ENCODE measurements around the gene TMEM247.

DNA sequence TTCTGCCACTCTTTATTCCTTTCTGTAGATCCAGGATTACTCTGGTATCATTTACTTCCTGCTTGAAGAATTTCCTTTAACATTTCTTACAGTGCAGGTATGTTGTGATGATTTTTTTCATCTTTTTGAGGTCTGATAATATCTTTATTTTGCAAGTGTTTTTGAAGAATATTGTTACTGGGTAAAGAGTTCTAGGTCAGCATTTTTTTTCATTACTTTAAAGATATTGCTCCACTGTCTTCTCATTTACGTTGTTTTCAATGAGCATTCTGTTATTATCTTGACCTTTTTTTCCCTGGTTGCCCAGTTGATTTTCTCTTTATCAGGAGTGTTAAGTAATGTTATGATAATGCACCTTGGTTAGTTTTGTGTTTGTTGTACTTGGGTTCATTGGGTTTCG lies 31.7 kb upstream of the TMEM247 start:
- TF ChIP-seq POLR2A (IDR thresholded peaks at IDR 0.05) (no peak), CTCF (IDR thresholded peaks at IDR 0.05) (no peak), POLR2AphosphoS5 (IDR thresholded peaks at IDR 0.05; ENCODE audit: insufficient read depth in 1 of 2, low read depth in 1 of 2) (no peak)
